KOPT-K1 (cell line): ENCODE measurements around the gene SLC12A8.

Experiments used
- H3K27ac ChIP-seq: fragments of 200-600 bp; sonication (generic); 2 replicates; pipeline ENCODE4 v1.5.1; 2016; ENCODE audit warnings: antibody characterized with exemption, mild to moderate bottlenecking, low read depth, low read length; ENCODE audit not compliant: poor library complexity, severe bottlenecking
- H3K36me3 ChIP-seq: fragments of 200-600 bp; sonication (generic); 2 replicates; pipeline ENCODE4 v1.5.1; 2017; ENCODE audit warnings: antibody characterized with exemption, mild to moderate bottlenecking, low read length, moderate library complexity; ENCODE audit not compliant: insufficient read depth
- H3K9me3 ChIP-seq: fragments of 200-600 bp; sonication (generic); 2 replicates; pipeline ENCODE4 v1.5.1; 2017; ENCODE audit warnings: antibody characterized with exemption, low read length, mild to moderate bottlenecking; ENCODE audit not compliant: insufficient read depth, poor library complexity, severe bottlenecking

SLC12A8 gene

GRCh38 chr3:125144653-125145314 lies 67.8 kb downstream of the SLC12A8 start:
- Histone ChIP-seq H3K9me3 (no peaks in the 10 kb centered on the region), H3K36me3 (no peaks in the 10 kb centered on the region), H3K27ac (no peak overlapping the region)

GRCh38 chr3:125143982-125144652 lies 68.4 kb downstream of the SLC12A8 start:
- no peaks in the 10 kb centered on the region for H3K9me3 ChIP-seq
- no peak overlapping the region for H3K27ac ChIP-seq
- H3K36me3 ChIP-seq = no peaks in the 10 kb centered on the region

- Histone ChIP-seq H3K36me3 (no peaks in the 10 kb centered on the region), H3K27ac (no peak overlapping the region), H3K9me3 (no peaks in the 10 kb centered on the region)
Measured at GRCh38 chr3:125143538-125143937, 69.0 kb downstream of the SLC12A8 start.

GRCh38 chr3:125142940-125143339 lies 69.6 kb downstream of the SLC12A8 start:
- no peaks in the 10 kb centered on the region for H3K9me3 ChIP-seq
- no peak overlapping the region for H3K27ac ChIP-seq
- no peaks in the 10 kb centered on the region for H3K36me3 ChIP-seq

- no peaks in the 10 kb centered on the region for H3K36me3 ChIP-seq
- H3K9me3 ChIP-seq = no peaks in the 10 kb centered on the region
- H3K27ac ChIP-seq = no peak overlapping the region
Measured at GRCh38 chr3:125142420-125142778, 70.1 kb downstream of the SLC12A8 start.

GRCh38 chr3:125141596-125142419 lies 70.7 kb downstream of the SLC12A8 start:
- H3K9me3 ChIP-seq = no peaks in the 10 kb centered on the region
- H3K27ac ChIP-seq = no peak overlapping the region
- no peaks in the 10 kb centered on the region for H3K36me3 ChIP-seq

- no peaks in the 10 kb centered on the region for H3K36me3 ChIP-seq
- H3K27ac ChIP-seq = no peak overlapping the region
Measured at GRCh38 chr3:125140818-125141595, 71.5 kb downstream of the SLC12A8 start.

GRCh38 chr3:125140011-125140817 lies 72.3 kb downstream of the SLC12A8 start:
- Histone ChIP-seq H3K9me3 (no peaks in the 10 kb centered on the region), H3K36me3 (no peaks in the 10 kb centered on the region), H3K27ac (no peak overlapping the region)

More at GRCh38 chr3:125140818-125141595, 71.5 kb downstream of the SLC12A8 start:
- H3K9me3 ChIP-seq = no peaks in the 10 kb centered on the region

GRCh38 chr3:125139386-125139785 lies 73.2 kb downstream of the SLC12A8 start:
- Histone ChIP-seq H3K9me3 (no peaks in the 10 kb centered on the region), H3K36me3 (no peaks in the 10 kb centered on the region), H3K27ac (no peak overlapping the region)

GRCh38 chr3:125137358-125138033 lies 75.1 kb downstream of the SLC12A8 start:
- H3K27ac ChIP-seq = no peak overlapping the region
- no peaks in the 10 kb centered on the region for H3K36me3 ChIP-seq
- no peaks in the 10 kb centered on the region for H3K9me3 ChIP-seq

- Histone ChIP-seq H3K36me3 (no peaks in the 10 kb centered on the region), H3K27ac (no peak overlapping the region), H3K9me3 (no peaks in the 10 kb centered on the region)
Measured at GRCh38 chr3:125136966-125137357, 75.6 kb downstream of the SLC12A8 start.

- Histone ChIP-seq H3K36me3 (no peaks in the 10 kb centered on the region), H3K9me3 (no peaks in the 10 kb centered on the region), H3K27ac (no peak overlapping the region)
Measured at GRCh38 chr3:125136515-125136914, 76.0 kb downstream of the SLC12A8 start.

GRCh38 chr3:125134952-125135351 lies 77.6 kb downstream of the SLC12A8 start:
- no peaks in the 10 kb centered on the region for H3K9me3 ChIP-seq
- no peaks in the 10 kb centered on the region for H3K36me3 ChIP-seq
- H3K27ac ChIP-seq = no peak overlapping the region

- H3K9me3 ChIP-seq = no peaks in the 10 kb centered on the region
- no peak overlapping the region for H3K27ac ChIP-seq
- H3K36me3 ChIP-seq = no peaks in the 10 kb centered on the region
Measured at GRCh38 chr3:125132815-125133214, 79.7 kb downstream of the SLC12A8 start.
